Activated CD4-positive, alpha-beta T cell treated with anti-CD3 and anti-CD28 coated beads, Interleukin-2, amount 10 ng/mL, durations not matched to agents 7 days and 5 days (primary cell): ENCODE data around the gene RDH12. TPM values are rescaled to one million over a fixed set of nuclear protein-coding genes. Genes with fewer than 3 reads are reported as not detected.

Experiments
- CTCF ChIA-PET: fragments of 350-600 bp; sonication (Branson Sonifier 250); formaldehyde crosslinking; loops from one replicate; lab custom pipeline; 2021; ENCODE audit warnings: antibody characterized with exemption; lab: Charles Lee
- POLR2A ChIA-PET: fragments of 350-600 bp; sonication (Branson Sonifier 250); formaldehyde crosslinking; loops from one replicate; lab custom pipeline; 2021; ENCODE audit warnings: antibody characterized with exemption; lab: Charles Lee
- DNase-seq: peaks from one replicate; pipeline ENCODE4 v3.0.0-alpha.2; 2020
- H3K27ac Mint-ChIP-seq: one replicate; pipeline ENCODE4 v1.8.0; 2021; ENCODE audit warnings: mild to moderate bottlenecking, moderate library complexity, mixed read lengths
- H3K27me3 Mint-ChIP-seq: one replicate; pipeline ENCODE4 v1.8.0; 2021; ENCODE audit warnings: mixed read lengths
- H3K36me3 Mint-ChIP-seq: one replicate; pipeline ENCODE4 v1.8.0; 2021; ENCODE audit warnings: low read depth, mixed read lengths
- H3K4me1 Mint-ChIP-seq: one replicate; pipeline ENCODE4 v1.8.0; 2021; ENCODE audit warnings: mixed read lengths
- H3K4me3 Mint-ChIP-seq: one replicate; pipeline ENCODE4 v1.8.0; 2021; ENCODE audit warnings: mild to moderate bottlenecking, moderate library complexity, mixed read lengths
- H3K9me3 Mint-ChIP-seq: one replicate; pipeline ENCODE4 v1.8.0; 2021; ENCODE audit warnings: mixed read lengths
- total RNA-seq, 2 experiments: library from RNA; stranded (reverse); gene quantifications; one replicate each; pipeline ENCODE4 v1.2.3, GENCODE V29; 2021

Gene RDH12
- total RNA-seq, 2 experiments from 2014 or later: not detected

DNA sequence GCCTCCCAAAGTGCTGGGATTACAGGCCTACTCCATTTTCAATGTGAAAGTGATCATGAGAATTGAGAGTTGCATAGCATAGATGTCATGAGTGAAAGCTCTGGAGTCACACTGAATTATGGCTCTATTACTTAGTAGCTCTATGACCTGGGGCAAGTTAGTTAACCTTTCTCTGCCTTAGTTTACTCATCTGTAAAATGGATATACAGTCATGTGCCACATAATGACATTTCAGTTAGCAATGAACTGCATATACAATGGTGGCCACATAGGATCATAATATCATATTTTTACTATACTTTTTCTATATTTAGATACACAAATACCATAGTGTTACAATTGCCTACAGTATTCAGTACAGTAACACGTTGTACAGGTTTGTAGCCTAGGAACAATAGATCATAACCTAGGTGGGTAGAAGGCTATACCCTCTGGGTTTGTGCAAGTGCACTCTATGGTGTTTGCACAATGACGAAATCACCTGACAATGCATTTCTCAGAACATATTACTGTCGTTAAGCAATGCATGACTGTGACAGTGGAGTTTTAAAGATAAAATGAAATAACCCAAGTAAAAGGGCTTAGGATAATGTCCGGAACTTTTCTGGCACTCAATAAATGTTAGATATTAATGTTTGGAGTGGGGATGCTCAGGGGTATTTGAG is 61.6 kb downstream of the RDH12 start:
- Mint-ChIP-seq H3K4me3 (no peak overlapping the region), H3K36me3 (peaks cover 17% of the 10 kb centered on the region), H3K27ac (no peak overlapping the region), H3K4me1 (no peaks in the 10 kb centered on the region), H3K27me3 (no peaks in the 10 kb centered on the region), H3K9me3 (no peaks in the 10 kb centered on the region)
- CTCF ChIA-PET: interaction anchor here (1.0 kb wide), 1 partner anchor 36 kb away, joined by 4 read pairs; no protein-coding TSS in a partner anchor
- DNase-seq: no peak
- POLR2A ChIA-PET: no interaction called here

DNA sequence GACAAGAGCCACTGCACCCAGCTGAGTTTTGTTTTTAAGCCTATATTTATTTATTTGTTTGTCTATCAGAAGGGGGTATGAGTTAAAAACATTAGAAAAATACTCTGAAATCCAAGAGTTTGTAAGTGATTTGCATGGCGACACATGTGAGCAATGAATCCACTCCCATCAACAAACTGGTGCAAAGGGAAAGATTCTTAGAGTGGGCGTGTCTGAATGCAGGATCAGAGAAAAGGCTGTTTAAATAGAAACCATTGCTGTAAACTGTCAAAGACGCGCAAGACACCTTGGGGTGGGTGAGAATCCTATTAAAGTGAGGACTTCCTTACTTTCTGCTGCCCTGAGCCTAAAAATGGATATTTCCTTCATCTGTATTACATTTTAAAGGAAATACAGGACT is 62.8 kb downstream of the RDH12 start:
- POLR2A ChIA-PET: no interaction called here
- Mint-ChIP-seq H3K36me3 (peaks cover 21% of the 10 kb centered on the region), H3K4me3 (no peak overlapping the region), H3K27me3 (no peaks in the 10 kb centered on the region), H3K4me1 (no peaks in the 10 kb centered on the region), H3K27ac (no peak overlapping the region), H3K9me3 (no peaks in the 10 kb centered on the region)
- DNase-seq: no peak
- CTCF ChIA-PET: no interaction called here

DNA sequence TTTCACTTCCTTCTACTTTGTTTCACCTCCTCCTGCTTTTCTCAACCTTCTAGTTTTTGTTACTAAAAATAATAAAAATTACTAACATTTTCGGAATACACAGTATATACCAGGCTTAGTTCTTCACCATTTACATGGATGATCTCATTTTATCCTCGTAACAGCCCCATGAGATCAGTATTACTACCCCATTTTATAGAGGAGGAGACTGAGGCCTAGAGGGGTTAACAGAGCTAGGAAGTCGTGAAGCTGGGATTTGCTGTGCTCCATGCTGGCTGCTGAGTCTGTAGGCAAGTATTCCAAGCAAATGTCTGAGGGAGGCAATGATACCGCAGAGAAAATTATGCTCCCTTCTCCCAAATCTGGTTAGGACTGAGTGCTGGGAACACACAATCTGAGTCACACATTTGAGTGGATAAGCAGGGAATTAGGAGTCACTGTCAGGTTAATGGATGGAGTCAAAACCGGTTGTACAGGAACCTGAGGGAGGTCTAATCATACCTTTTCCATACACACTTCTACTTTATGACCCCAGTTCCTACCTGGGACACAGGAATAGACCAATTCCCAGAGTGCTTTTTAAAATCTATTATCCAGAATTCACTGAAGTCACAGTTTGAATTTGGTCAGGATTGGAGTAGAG is 63.6 kb downstream of the RDH12 start:
- ChIA-PET CTCF (no interaction called here), POLR2A (no interaction called here)
- Mint-ChIP-seq H3K4me1 (no peaks in the 10 kb centered on the region), H3K27ac (no peak overlapping the region), H3K4me3 (no peak overlapping the region), H3K9me3 (no peaks in the 10 kb centered on the region), H3K36me3 (peaks cover 19% of the 10 kb centered on the region), H3K27me3 (no peaks in the 10 kb centered on the region)
- DNase-seq: no peak

DNA sequence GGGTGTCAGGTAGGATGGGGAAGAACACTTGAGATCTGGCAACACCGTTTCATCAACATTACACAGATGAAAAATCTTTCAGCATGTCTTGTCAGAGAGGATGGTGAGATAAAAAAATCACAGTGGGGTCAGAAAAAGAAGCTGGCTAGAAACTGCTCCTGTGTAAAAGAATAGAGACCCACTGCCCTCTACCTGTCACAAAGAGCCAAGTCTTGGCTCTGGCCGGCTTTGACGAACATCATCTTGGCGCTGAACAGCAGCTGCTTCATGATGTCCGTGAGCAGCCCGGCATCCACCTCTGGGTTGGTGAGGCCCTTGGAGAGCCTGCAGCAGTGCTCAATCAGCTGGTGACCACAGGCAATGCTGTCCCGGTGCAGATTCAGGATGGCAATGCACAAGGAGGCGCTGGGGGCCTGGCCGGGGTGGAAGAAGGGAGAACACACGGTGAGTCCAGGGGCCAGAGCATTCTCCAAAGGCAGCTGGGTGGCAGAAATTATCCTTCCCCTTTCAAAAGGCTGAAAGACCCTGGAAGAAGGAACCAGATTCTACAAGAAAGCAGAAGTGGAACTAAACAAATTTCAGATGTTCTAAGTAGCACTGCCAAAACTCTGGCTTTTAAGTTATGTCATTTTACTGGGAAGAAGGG is 64.5 kb downstream of the RDH12 start:
- no peaks in the 10 kb centered on the region for H3K9me3 Mint-ChIP-seq
- H3K27ac Mint-ChIP-seq: no peak overlapping the region
- H3K4me1 Mint-ChIP-seq: no peaks in the 10 kb centered on the region
- POLR2A ChIA-PET: no interaction called here
- H3K27me3 Mint-ChIP-seq: no peaks in the 10 kb centered on the region
- CTCF ChIA-PET: interaction anchor here (0.6 kb wide), 1 partner anchor 1063 kb away, joined by 3 read pairs; no protein-coding TSS in a partner anchor
- DNase-seq: no peak
- no peak overlapping the region for H3K4me3 Mint-ChIP-seq
- peaks cover 21% of the 10 kb centered on the region for H3K36me3 Mint-ChIP-seq

DNA sequence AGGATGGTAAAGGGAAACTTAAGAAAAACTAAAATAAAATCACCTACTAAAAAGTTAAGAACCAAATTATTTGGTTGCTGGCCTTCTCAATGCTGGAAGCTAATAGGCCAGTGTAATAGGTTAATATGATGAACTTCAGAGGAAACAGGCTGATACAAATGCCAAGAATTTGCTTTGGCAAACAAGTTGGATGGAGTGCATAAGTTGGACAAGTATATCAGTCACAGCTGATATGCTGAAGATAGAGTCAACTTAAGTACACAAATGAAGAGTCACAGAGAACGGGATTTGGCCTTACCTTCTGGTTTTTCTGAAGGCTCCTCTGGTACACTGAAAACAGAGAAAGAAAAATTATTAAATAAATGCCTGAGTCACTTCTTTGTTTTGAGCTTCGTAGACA is 66.5 kb downstream of the RDH12 start:
- peaks cover 31% of the 10 kb centered on the region for H3K36me3 Mint-ChIP-seq
- POLR2A ChIA-PET: no interaction called here
- DNase-seq: no peak
- CTCF ChIA-PET: interaction anchor here (0.9 to 1.3 kb wide), 2 partner anchors 12 kb away, joined by 3 read pairs; no protein-coding TSS in a partner anchor
- H3K27me3 Mint-ChIP-seq: no peaks in the 10 kb centered on the region
- no peak overlapping the region for H3K4me3 Mint-ChIP-seq
- no peaks in the 10 kb centered on the region for H3K9me3 Mint-ChIP-seq
- H3K4me1 Mint-ChIP-seq: no peaks in the 10 kb centered on the region
- H3K27ac Mint-ChIP-seq: no peak overlapping the region

DNA sequence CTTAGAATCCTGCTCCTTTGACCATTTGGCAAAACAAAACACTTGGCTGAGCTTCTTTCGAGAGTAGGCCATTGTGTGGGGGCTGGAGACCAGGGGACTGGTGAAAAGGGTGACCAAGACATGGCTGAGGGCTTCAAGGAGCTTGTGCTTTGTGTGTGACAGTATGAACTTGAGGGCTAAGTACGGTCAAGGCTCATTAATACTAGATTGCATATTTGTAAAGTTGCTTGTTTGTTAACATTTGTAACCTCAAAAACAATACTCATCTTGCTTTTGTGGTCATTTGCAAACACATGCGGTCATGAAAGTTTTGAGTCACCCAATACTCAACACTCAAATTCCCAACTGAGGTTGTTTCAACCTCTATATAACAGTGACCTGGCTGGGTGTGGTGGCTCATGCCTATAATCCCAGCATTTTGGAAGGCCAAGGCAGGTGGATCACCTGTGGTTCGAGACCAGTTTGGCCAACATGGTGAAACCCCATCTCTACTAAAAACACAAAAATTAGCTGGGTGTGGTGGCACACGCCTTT is 72.2 kb downstream of the RDH12 start:
- H3K4me1 Mint-ChIP-seq: no peaks in the 10 kb centered on the region
- peaks cover 55% of the 10 kb centered on the region for H3K36me3 Mint-ChIP-seq
- no peak for DNase-seq
- CTCF ChIA-PET: no interaction called here
- H3K27me3 Mint-ChIP-seq: no peaks in the 10 kb centered on the region
- H3K4me3 Mint-ChIP-seq: no peak overlapping the region
- H3K27ac Mint-ChIP-seq: no peak overlapping the region
- POLR2A ChIA-PET: no interaction called here
- H3K9me3 Mint-ChIP-seq: no peaks in the 10 kb centered on the region

GRCh38 chr14:67776653-67777322 is 75.1 kb downstream of the RDH12 start:
- no peaks in the 10 kb centered on the region for H3K9me3 Mint-ChIP-seq
- POLR2A ChIA-PET: no interaction called here
- no peak overlapping the region for H3K27ac Mint-ChIP-seq
- CTCF ChIA-PET: interaction anchor here (0.6 to 1.4 kb wide), 4 partner anchors 17 to 1741 kb away, joined by 3 to 4 read pairs (median 3); no protein-coding TSS in a partner anchor
- no peak for DNase-seq
- no peaks in the 10 kb centered on the region for H3K27me3 Mint-ChIP-seq
- H3K4me1 Mint-ChIP-seq: no peaks in the 10 kb centered on the region
- peaks cover 56% of the 10 kb centered on the region for H3K36me3 Mint-ChIP-seq
- H3K4me3 Mint-ChIP-seq: no peak overlapping the region

- Mint-ChIP-seq H3K9me3 (no peaks in the 10 kb centered on the region), H3K36me3 (peaks cover 51% of the 10 kb centered on the region), H3K4me1 (no peaks in the 10 kb centered on the region), H3K27me3 (no peaks in the 10 kb centered on the region), H3K4me3 (no peak overlapping the region), H3K27ac (no peak overlapping the region)
- no peak for DNase-seq
- ChIA-PET CTCF (interaction anchor here (1.2 kb wide), 1 partner anchor 15 kb away, joined by 3 read pairs; no protein-coding TSS in a partner anchor), POLR2A (no interaction called here)
Observed at GRCh38 chr14:67778792-67779191, 77.1 kb downstream of the RDH12 start.

GRCh38 chr14:67782090-67782489 is 80.4 kb downstream of the RDH12 start:
- ChIA-PET CTCF (interaction anchor here (0.9 to 1.4 kb wide), 2 partner anchors 12 to 13 kb away, joined by 3 to 5 read pairs; no protein-coding TSS in a partner anchor), POLR2A (no interaction called here)
- Mint-ChIP-seq H3K9me3 (no peaks in the 10 kb centered on the region), H3K4me1 (no peaks in the 10 kb centered on the region), H3K36me3 (peaks cover 44% of the 10 kb centered on the region), H3K4me3 (no peak overlapping the region), H3K27me3 (no peaks in the 10 kb centered on the region), H3K27ac (no peak overlapping the region)
- no peak for DNase-seq

Other genes starting within 250 kb of the RDH12 start
- 10 to 100 TPM; 24.3 to 25.1 TPM for gene TMEM229B, start 213.2 kb upstream of the RDH12 start, total RNA-seq
- gene PLEKHH1, start 168.6 kb upstream of the RDH12 start, total RNA-seq: under 1 TPM; 0.29 to 0.50 TPM
- 10 to 100 TPM; 17.4 to 18.5 TPM for gene PIGH, start 101.6 kb upstream of the RDH12 start, total RNA-seq
- 1 to 10 TPM; 1.0 to 1.6 TPM for gene ARG2, start 82.0 kb upstream of the RDH12 start, total RNA-seq
- 10 to 100 TPM; 62.7 to 71.4 TPM for gene VTI1B, start 27.3 kb upstream of the RDH12 start, total RNA-seq
- 10 to 100 TPM; 36.7 to 37.9 TPM for gene RDH11, start 6.1 kb upstream of the RDH12 start, total RNA-seq
- 10 to 100 TPM; 25.2 to 27.4 TPM for gene ZFYVE26, start 114.7 kb downstream of the RDH12 start, total RNA-seq
- gene RAD51B, start 117.9 kb downstream of the RDH12 start, total RNA-seq: 10 to 100 TPM; 20.6 to 30.3 TPM